Measurements from ENCODE around the gene NUP93. TPM values are rescaled to one million over a fixed set of nuclear protein-coding genes. Genes with fewer than 3 reads are reported as not detected.

The NUP93 gene
- total and polyA plus RNA-seq, 2 of the 8 experiments (the other 6 are each of a cell fraction or from before 2014, with no cell fraction given) = 147 to 201 TPM

GRCh38 chr16:56792967-56793366, 63.0 kb downstream of the NUP93 start:
- Histone ChIP-seq H4K8ac (ENCODE audit: extremely low read depth, insufficient read depth, low read length) (no peak overlapping the region), H3K18ac (ENCODE audit: extremely low read depth, low read length) (no peak overlapping the region), H2BK15ac (ENCODE audit: low read length) (no peak overlapping the region), H2BK20ac (ENCODE audit: low read length) (no peak overlapping the region), H3K4me2 (ENCODE audit: insufficient read depth in 1 of 2, low read depth in 2 of 2, low read length in 2 of 2) (no peak overlapping the region), H3K4ac (replicated peaks; ENCODE audit: insufficient read length, low read depth, low read length) (no peak overlapping the region), H4K20me1 (replicated peaks in 1 of 2; ENCODE audit: control insufficient read depth in 1 of 2, insufficient read depth in 2 of 2, low read length in 2 of 2) (peaks cover 2 to 8% of the 10 kb centered on the region in 2 experiments), H3K56ac (replicated peaks; ENCODE audit: insufficient read length, low read depth, low read length) (no peak overlapping the region), H2BK5ac (ENCODE audit: low read depth, low read length) (no peak overlapping the region), H3K27ac (ENCODE audit: low read depth, low read length) (no peak overlapping the region), H4K5ac (ENCODE audit: insufficient read length, low read depth, low read length) (no peak overlapping the region), H3K23ac (ENCODE audit: insufficient read length) (no peak overlapping the region), H2AFZ (ENCODE audit: low read length) (no peak overlapping the region), H3K79me1 (ENCODE audit: low read depth, low read length) (peaks cover 13% of the 10 kb centered on the region), H3K4me3 (ENCODE audit: extremely low read depth in 1 of 4, insufficient read depth in 2 of 4, low read depth in 3 of 4, low read length in 4 of 4) (no peak overlapping the region), H4K91ac (replicated peaks; ENCODE audit: insufficient read length, low read length) (no peak overlapping the region), H3K9me3 (ENCODE audit: insufficient read depth in 2 of 2, low read depth in 1 of 2, low read length in 1 of 2) (no peaks in the 10 kb centered on the region), H3K14ac (ENCODE audit: insufficient read length) (no peak overlapping the region), H3K36me3 (ENCODE audit: control insufficient read depth in 2 of 4, insufficient read depth in 4 of 4, low read length in 3 of 4) (no peaks in the 10 kb centered on the region), H3K27me3 (replicated peaks in 1 of 4; ENCODE audit: control insufficient read depth in 3 of 4, extremely low read depth in 1 of 4, insufficient read depth in 3 of 4, low read length in 3 of 4) (no peaks in the 10 kb centered on the region), H2AK5ac (ENCODE audit: low read depth, low read length) (no peak overlapping the region), H2BK120ac (replicated peaks; ENCODE audit: low read depth, low read length) (no peak overlapping the region), H3K4me1 (replicated peaks in 1 of 4; ENCODE audit: control insufficient read depth in 3 of 4, insufficient read depth in 4 of 4, low read length in 3 of 4) (peaks cover 2 to 6% (median 3%) of the 10 kb centered on the region in 4 experiments), H2BK12ac (ENCODE audit: low read depth, low read length) (no peak overlapping the region), H3K9ac (replicated peaks in 1 of 4; ENCODE audit: extremely low read depth in 1 of 4, low read depth in 3 of 4, low read length in 3 of 4) (no peak overlapping the region), H3K23me2 (ENCODE audit: low read depth, low read length) (no peaks in the 10 kb centered on the region), H3K79me2 (ENCODE audit: control insufficient read depth in 1 of 2, insufficient read depth in 2 of 2, low read length in 2 of 2) (peaks cover 0 to 45% of the 10 kb centered on the region in 2 experiments; a peak in 3 of 4 replicates)
- no peak for DNase-seq (ENCODE audit: low read depth in 1 of 2, low spot score in 2 of 2)
- POLR2A ChIA-PET (ENCODE audit: partially characterized antibody) = interaction anchor here (0.9 to 1.5 kb wide), 3 partner anchors 9 to 139 kb away, joined by 3 to 4 read pairs (median 3); partner anchors contain the start of gene HERPUD1
- CTCF ChIA-PET (ENCODE audit: partially characterized antibody) = interaction anchor here (0.6 to 2.9 kb wide), 27 partner anchors 10 to 254 kb away, joined by 3 to 14 read pairs (median 4); no protein-coding TSS in a partner anchor
- FAIRE-seq = no peak
- TF ChIP-seq BCL11A (IDR thresholded peaks at IDR 0.05; ENCODE audit: low read depth in 2 of 2, low read length in 2 of 2) (no peak), SUZ12 (IDR thresholded peaks at IDR 0.05; ENCODE audit: low read length) (no peak), NANOG (IDR thresholded peaks at IDR 0.05; ENCODE audit: insufficient read depth, low read depth, low read length, poor library complexity, severe bottlenecking) (no peak), ZNF274 (IDR thresholded peaks at IDR 0.05; ENCODE audit: borderline replicate concordance, extremely low read depth, low read length) (no peak), GABPA (IDR thresholded peaks at IDR 0.05; ENCODE audit: borderline replicate concordance, insufficient read depth, low read length) (no peak)

Data from H1 (cell line).